Transverse colon (tissue), 3 donors: Measurements from ENCODE around the gene ALK.
"Not testable (repeated sequence)": the region's sequence is repeated elsewhere in the genome, so short reads cannot be mapped to it uniquely, and the experiment has no call there.

Experiments
- EP300 ChIP-seq: sonication (generic); formaldehyde crosslinking; IDR thresholded peaks from one replicate; pipeline ENCODE4 v1.6.1; 2017; ENCODE audit warnings: antibody characterized with exemption, low read depth
- POLR2A ChIP-seq: fragments of 450-650 bp; IDR thresholded peaks from one replicate; pipeline ENCODE4 v1.6.1; 2016; ENCODE audit warnings: antibody characterized with exemption, mild to moderate bottlenecking, moderate library complexity
- TF ChIP-seq, protein P1 (sequence below), 5 experiments: fragments of 200-600 bp in 3 of 5; fragments of 450-650 bp in 2 of 5; sonication (generic) in 3 of 5; IDR thresholded peaks; 1 replicate in 2 of 5; 2 replicates in 3 of 5; pipeline ENCODE4 v1.5.1; 2016 to 2017; ENCODE audit warnings: antibody characterized with exemption in 5 of 5, inconsistent platforms in 3 of 5, mild to moderate bottlenecking in 2 of 5, moderate library complexity in 1 of 5

DNA sequence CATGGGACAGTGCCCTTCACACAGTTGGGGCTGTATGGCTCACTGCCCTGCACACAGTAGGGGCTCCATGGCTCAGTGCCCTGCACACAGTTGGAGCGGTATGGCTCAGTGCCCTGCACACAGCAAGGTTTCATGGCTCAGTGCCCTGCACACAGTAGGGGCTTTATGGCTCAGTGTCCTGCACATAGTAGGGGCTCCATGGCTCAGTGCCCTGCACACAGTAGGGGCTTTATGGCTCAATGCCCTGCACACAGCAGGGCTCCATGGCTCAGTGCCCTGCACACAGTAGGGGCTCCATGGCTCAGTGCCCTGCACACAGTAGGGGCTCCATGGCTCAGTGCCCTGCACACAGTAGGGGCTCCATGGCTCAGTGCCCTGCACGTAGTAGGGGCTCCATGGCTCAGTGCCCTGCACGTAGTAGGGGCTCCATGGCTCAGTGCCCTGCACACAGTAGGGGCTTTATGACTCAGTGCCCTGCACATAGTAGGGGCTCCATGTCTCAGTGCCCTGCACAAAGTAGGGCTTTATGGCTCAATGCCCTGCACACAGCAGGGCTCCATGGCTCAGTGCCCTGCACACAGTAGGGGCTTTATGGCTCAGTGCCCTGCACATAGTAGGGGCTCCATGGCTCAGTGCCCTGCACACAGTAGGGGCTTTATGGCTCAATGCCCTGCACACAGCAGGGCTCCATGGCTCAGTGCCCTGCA is 676.2 kb downstream of the ALK start:
- TF ChIP-seq, protein P1, sequence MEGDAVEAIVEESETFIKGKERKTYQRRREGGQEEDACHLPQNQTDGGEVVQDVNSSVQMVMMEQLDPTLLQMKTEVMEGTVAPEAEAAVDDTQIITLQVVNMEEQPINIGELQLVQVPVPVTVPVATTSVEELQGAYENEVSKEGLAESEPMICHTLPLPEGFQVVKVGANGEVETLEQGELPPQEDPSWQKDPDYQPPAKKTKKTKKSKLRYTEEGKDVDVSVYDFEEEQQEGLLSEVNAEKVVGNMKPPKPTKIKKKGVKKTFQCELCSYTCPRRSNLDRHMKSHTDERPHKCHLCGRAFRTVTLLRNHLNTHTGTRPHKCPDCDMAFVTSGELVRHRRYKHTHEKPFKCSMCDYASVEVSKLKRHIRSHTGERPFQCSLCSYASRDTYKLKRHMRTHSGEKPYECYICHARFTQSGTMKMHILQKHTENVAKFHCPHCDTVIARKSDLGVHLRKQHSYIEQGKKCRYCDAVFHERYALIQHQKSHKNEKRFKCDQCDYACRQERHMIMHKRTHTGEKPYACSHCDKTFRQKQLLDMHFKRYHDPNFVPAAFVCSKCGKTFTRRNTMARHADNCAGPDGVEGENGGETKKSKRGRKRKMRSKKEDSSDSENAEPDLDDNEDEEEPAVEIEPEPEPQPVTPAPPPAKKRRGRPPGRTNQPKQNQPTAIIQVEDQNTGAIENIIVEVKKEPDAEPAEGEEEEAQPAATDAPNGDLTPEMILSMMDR (IDR thresholded peaks at IDR 0.05): not testable (repeated sequence)
- TF ChIP-seq POLR2A, EP300: not testable (repeated sequence)
